PC-3 (cell line): ENCODE measurements around the gene CORO2A. TPM values are rescaled to one million over a fixed set of nuclear protein-coding genes. Genes with fewer than 3 reads are reported as not detected.

Experiments
- ATAC-seq: fragments of 200-7000 bp; cut with Tn5 transposase; 2 replicates; pipeline ENCODE4 v1.9.1; 2020; ENCODE audit warnings: mild to moderate bottlenecking, moderate library complexity
- Bru-seq: library from RNA; stranded (reverse); fragments of 400-500 nt; gene quantifications from one replicate; lab custom pipeline; 2021; lab: Mats Ljungman, UMichigan
- BruChase-seq, 2 experiments: library from RNA; stranded (reverse); fragments of 400-500 nt; gene quantifications; one replicate each; lab custom pipeline; 2021; lab: Mats Ljungman, UMichigan
- BruUV-seq: library from RNA; stranded (reverse); fragments of 400-500 nt; replicated peaks from 2 replicates; lab custom pipeline; 2021; lab: Mats Ljungman, UMichigan
- CTCF ChIA-PET: fragments of 300-600 bp; sonication (Branson Sonifier 250); formaldehyde crosslinking; loops from one replicate; lab custom pipeline; 2022; ENCODE audit warnings: antibody characterized with exemption; lab: Charles Lee
- POLR2A ChIA-PET: fragments of 300-600 bp; sonication (Branson Sonifier 250); formaldehyde crosslinking; loops from one replicate; lab custom pipeline; 2022; ENCODE audit warnings: antibody characterized with exemption; ENCODE audit not compliant: unreplicated experiment; lab: Charles Lee
- DNase-seq: peaks from one replicate; pipeline ENCODE4 v3.0.0-alpha.2; 2015
- H2AFZ ChIP-seq: fragments of 300-600 bp; sonication (generic); 2 replicates; pipeline ENCODE4 v1.6.0; 2016; ENCODE audit warnings: antibody characterized with exemption, low read length
- H3F3A ChIP-seq: fragments of 300-600 bp; sonication (generic); one replicate; pipeline ENCODE4 v1.6.0; 2017; ENCODE audit warnings: antibody characterized with exemption, low read length, control low read depth, mild to moderate bottlenecking; ENCODE audit not compliant: unreplicated experiment
- H3K27ac ChIP-seq: fragments of 300-600 bp; sonication (generic); 2 replicates; pipeline ENCODE4 v1.5.1; 2016; ENCODE audit warnings: mild to moderate bottlenecking, low read length
- H3K27me3 ChIP-seq: fragments of 300-600 bp; sonication (generic); 2 replicates; pipeline ENCODE4 v1.6.1; 2016; ENCODE audit warnings: low read length, mixed read lengths
- H3K36me3 ChIP-seq: fragments of 300-600 bp; sonication (generic); 2 replicates; pipeline ENCODE4 v1.6.1; 2016; ENCODE audit warnings: low read depth, mixed run types, low read length, mixed read lengths
- H3K4me1 ChIP-seq: fragments of 300-600 bp; sonication (generic); 2 replicates; pipeline ENCODE4 v1.5.1; 2016; ENCODE audit warnings: low read length; ENCODE audit not compliant: insufficient read depth
- H3K4me2 ChIP-seq: fragments of 300-600 bp; sonication (generic); 2 replicates; pipeline ENCODE4 v1.6.0; 2016; ENCODE audit warnings: low read length
- H3K4me3 ChIP-seq: fragments of 300-600 bp; sonication (generic); 2 replicates; pipeline ENCODE4 v1.5.1; 2016; ENCODE audit warnings: mild to moderate bottlenecking, low read length, mixed read lengths
- H3K79me2 ChIP-seq: fragments of 300-600 bp; sonication (generic); 2 replicates; pipeline ENCODE4 v1.6.1; 2017; ENCODE audit warnings: low read length, mixed read lengths
- H3K9ac ChIP-seq: fragments of 300-600 bp; sonication (generic); 2 replicates; pipeline ENCODE4 v1.6.0; 2016; ENCODE audit warnings: mild to moderate bottlenecking, low read length
- H3K9me2 ChIP-seq: fragments of 300-600 bp; sonication (generic); replicated peaks from 2 replicates; pipeline ENCODE4 v1.6.1; 2016; ENCODE audit warnings: mixed run types, low read length, mixed read lengths
- H3K9me3 ChIP-seq: fragments of 300-600 bp; sonication (generic); 2 replicates; pipeline ENCODE4 v1.6.1; 2016; ENCODE audit warnings: low read length, mixed read lengths
- H4K20me1 ChIP-seq: fragments of 300-600 bp; sonication (generic); 2 replicates; pipeline ENCODE4 v1.6.1; 2016; ENCODE audit warnings: low read length, mixed read lengths
- EZH2 ChIP-seq: fragments of 300-600 bp; sonication (generic); IDR thresholded peaks from one replicate; pipeline ENCODE4 v1.6.1; 2017; ENCODE audit warnings: antibody characterized with exemption, mild to moderate bottlenecking, low read length; ENCODE audit not compliant: unreplicated experiment
- EZH2phosphoT487 ChIP-seq: fragments of 300-600 bp; sonication (generic); IDR thresholded peaks from 2 replicates; pipeline ENCODE4 v1.6.1; 2018; ENCODE audit warnings: mild to moderate bottlenecking, antibody characterized with exemption, low read length, borderline replicate concordance
- intact Hi-C: fragments of 100-400 bp; cut with micrococcal nuclease; formaldehyde crosslinking; loops from 2 replicates; pipeline ENCODE4 v1.9.0; 2023
- long read RNA-seq: library from polyadenylated mRNA; unstranded; transcript quantifications from one replicate; pipeline ENCODE4 v2.0.0, GENCODE V29; 2021; ENCODE audit not compliant: unreplicated experiment
- total RNA-seq: library from RNA; depleted of rRNA; stranded (reverse); fragments of >200 nt; gene quantifications from 2 replicates; pipeline ENCODE4 v1.2.3, GENCODE V29; 2014; rRNA removed
- TF ChIP-seq, protein P1 (sequence below): fragments of 300-600 bp; sonication (generic); conservative IDR thresholded peaks from 2 replicates; pipeline ENCODE4 v1.5.1; 2017; ENCODE audit warnings: antibody characterized with exemption, low read depth, mild to moderate bottlenecking, low read length

The CORO2A gene, protein sequence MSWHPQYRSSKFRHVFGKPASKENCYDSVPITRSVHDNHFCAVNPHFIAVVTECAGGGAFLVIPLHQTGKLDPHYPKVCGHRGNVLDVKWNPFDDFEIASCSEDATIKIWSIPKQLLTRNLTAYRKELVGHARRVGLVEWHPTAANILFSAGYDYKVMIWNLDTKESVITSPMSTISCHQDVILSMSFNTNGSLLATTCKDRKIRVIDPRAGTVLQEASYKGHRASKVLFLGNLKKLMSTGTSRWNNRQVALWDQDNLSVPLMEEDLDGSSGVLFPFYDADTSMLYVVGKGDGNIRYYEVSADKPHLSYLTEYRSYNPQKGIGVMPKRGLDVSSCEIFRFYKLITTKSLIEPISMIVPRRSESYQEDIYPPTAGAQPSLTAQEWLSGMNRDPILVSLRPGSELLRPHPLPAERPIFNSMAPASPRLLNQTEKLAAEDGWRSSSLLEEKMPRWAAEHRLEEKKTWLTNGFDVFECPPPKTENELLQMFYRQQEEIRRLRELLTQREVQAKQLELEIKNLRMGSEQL
- total RNA-seq, result 2.2 and 2.8 TPM in 2 replicates
- Bru-seq, nascent RNA, result percentile 48 among the genes with signal in this experiment
- percentile 50 among the genes with signal in this experiment for BruChase-seq, experiment 1, labeled RNA remaining after a 6-hour chase
- BruChase-seq, experiment 2, labeled RNA remaining after a 2-hour chase, result percentile 49 among the genes with signal in this experiment
- long read RNA-seq, full-length matches to known transcripts, result 17 of 37 reads
- long read RNA-seq, partial matches to known transcripts, result 7 of 37 reads
- long read RNA-seq, other reads (novel, unspliced or antisense), result 13 of 37 reads

DNA sequence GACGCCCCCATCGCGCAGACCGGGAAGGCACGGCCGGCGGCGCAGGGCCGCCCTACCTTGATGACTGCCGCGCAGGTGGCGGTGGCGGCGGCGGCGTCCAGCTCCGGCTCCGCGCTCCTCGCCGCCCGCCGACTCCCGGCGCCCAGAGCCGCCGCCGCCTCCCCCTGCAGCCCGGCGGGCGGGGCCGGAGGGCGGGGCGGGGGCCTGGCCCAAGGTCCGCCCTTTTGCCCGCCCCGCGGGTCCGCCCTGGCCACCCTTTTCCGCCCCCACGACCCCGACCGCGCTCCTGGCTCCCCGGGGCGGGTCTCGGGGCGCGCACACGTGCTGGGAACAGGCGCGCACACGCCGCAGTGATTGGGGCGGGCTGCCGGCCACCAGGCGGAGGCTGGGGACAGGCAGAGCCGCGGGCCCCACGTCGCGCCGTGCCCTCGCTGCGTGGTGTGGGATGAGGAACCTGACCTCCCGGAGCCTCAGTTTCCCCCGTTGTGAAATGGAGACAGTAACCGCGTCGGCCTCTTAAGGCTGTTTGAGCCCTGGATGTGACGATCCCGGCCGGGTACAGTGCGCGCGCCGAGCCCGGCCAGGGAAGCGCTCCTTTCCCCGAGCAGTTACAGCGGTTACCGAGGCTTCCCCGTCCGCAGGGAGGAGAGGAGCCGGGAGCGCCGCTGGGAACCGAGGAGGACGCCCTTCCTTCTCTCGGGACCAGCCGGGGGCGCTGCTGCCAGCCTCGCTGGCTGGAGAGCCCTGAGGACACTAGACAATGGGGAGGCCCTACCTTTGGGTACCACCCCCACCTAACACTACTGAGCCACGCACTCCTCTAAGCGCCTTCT lies at the start of gene CORO2A:
TSS of gene CORO2A (minus strand) at position 135 of the 833 bp plus-strand sequence. CDS start 34,977 bp downstream, outside the sequence.
- DNase-seq (peak; percentile 67), ATAC-seq (peak; percentile 76)
- H3K9ac ChIP-seq, result peak within 1 kb of the TSS; percentile 49
- intact Hi-C loops, result loop anchor here (2.0 to 10.0 kb wide), 4 partner anchors 48 to 120 kb away; partner anchors contain the start of gene TRIM14
- ChIA-PET POLR2A (no interaction called here), CTCF (no interaction called here)
- H3F3A ChIP-seq, result no peaks in the 10 kb centered on the region
- peak within 1 kb of the TSS; percentile 94 for H2AFZ ChIP-seq
- BruUV-seq, result TSS peak; percentile 60
- no peaks in the 10 kb centered on the region for H3K27me3 ChIP-seq
- no peak within 1 kb of the TSS; the same call in 1 of the 2 replicates for H3K27ac ChIP-seq
- peak within 1 kb of the TSS; percentile 78 for H3K4me3 ChIP-seq
- no peaks in the 10 kb centered on the region for H3K9me3 ChIP-seq
- H3K36me3 ChIP-seq, result no peaks in the 10 kb centered on the region
- no peak for TF ChIP-seq EZH2
- TF ChIP-seq, protein P1, sequence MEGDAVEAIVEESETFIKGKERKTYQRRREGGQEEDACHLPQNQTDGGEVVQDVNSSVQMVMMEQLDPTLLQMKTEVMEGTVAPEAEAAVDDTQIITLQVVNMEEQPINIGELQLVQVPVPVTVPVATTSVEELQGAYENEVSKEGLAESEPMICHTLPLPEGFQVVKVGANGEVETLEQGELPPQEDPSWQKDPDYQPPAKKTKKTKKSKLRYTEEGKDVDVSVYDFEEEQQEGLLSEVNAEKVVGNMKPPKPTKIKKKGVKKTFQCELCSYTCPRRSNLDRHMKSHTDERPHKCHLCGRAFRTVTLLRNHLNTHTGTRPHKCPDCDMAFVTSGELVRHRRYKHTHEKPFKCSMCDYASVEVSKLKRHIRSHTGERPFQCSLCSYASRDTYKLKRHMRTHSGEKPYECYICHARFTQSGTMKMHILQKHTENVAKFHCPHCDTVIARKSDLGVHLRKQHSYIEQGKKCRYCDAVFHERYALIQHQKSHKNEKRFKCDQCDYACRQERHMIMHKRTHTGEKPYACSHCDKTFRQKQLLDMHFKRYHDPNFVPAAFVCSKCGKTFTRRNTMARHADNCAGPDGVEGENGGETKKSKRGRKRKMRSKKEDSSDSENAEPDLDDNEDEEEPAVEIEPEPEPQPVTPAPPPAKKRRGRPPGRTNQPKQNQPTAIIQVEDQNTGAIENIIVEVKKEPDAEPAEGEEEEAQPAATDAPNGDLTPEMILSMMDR, result peak; percentile 51
- H3K79me2 ChIP-seq, result no peaks in the 10 kb centered on the region
- no peaks in the 10 kb centered on the region for H4K20me1 ChIP-seq
- H3K4me1 ChIP-seq, result no peaks in the 10 kb centered on the region; the same call in 1 of the 2 replicates
- no peaks in the 10 kb centered on the region for H3K9me2 ChIP-seq
- H3K4me2 ChIP-seq, result peak within 1 kb of the TSS; percentile 94

DNA sequence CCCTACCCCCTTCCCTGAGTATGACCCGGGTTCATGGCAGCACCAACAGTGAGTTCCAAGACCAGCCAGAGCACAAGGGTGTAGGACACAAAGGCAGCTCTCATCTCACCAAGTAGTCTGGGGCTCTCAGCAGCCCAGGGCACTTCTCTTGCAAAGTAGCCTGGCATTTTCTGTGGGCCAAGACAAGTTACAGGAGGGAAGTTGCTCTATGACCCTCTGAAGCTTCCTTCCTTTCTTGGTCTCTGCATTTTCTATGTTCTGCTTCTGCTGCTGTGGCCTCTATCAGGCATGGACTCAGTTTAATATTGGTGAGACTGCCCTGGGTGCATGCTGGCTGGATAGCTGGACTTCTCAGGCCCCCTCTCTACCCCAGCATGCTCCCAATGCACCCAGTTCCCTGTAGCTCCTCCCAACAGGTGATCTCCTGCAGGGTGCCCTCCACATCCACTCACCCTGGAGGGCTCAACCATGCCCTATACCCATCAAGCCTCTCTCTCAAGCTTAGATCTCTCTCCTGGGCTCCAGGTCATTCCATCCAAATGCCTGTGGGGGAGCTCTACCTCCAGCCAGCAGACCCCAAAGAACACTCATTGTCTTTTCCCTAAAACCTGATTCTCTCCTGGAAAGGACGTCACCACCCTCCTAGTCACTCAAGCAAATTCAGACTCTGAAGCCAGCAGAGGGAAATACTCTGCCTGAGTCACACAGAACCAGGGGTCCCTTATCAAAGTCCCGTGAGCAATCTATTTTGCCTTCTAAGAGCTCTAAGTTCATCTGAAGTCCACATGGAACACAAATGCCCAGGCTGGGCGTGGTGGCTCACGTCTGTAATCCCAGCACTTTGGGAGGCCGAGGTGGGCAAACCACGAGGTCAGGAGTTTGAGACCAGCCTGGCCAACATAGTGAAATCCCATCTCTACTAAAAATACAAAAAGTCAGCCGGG lies 49.2 kb upstream of the CORO2A start:
- no peaks in the 10 kb centered on the region for H3K79me2 ChIP-seq
- DNase-seq (no peak), ATAC-seq (no peak)
- no peak overlapping the region for H3K9ac ChIP-seq
- H3K36me3 ChIP-seq, result no peaks in the 10 kb centered on the region
- no peak overlapping the region for H2AFZ ChIP-seq
- H3K27ac ChIP-seq, result no peak overlapping the region
- no peaks in the 10 kb centered on the region for H3K9me2 ChIP-seq
- TF ChIP-seq EZH2phosphoT487, result no peak
- TF ChIP-seq EZH2, result no peak
- TF ChIP-seq, protein P1, result 0 out of 2 replicates have a peak, but pooled peaks have one; percentile 29
- H4K20me1 ChIP-seq, result no peaks in the 10 kb centered on the region
- CTCF ChIA-PET, result no interaction called here
- no peaks in the 10 kb centered on the region for H3K9me3 ChIP-seq
- H3K4me2 ChIP-seq, result no peak overlapping the region
- POLR2A ChIA-PET, result no interaction called here
- intact Hi-C loops, result no loop called here
- H3K27me3 ChIP-seq, result no peaks in the 10 kb centered on the region
- no peak overlapping the region for H3K4me3 ChIP-seq
- no peaks in the 10 kb centered on the region for H3K4me1 ChIP-seq
- BruUV-seq, result no TSS peak
- H3F3A ChIP-seq, result no peaks in the 10 kb centered on the region
